Activated CD8-positive, alpha-beta memory T cell treated with anti-CD3 and anti-CD28 coated beads, Interleukin-2, amount 50 U/mL, for 1 hour (primary cell): ENCODE measurements around the gene KIAA1217.

ENCODE experiments used
- DNase-seq: peaks from one replicate; pipeline ENCODE4 v3.0.0-alpha.2; 2020; ENCODE audit errors: extremely low read depth

Gene KIAA1217

DNA sequence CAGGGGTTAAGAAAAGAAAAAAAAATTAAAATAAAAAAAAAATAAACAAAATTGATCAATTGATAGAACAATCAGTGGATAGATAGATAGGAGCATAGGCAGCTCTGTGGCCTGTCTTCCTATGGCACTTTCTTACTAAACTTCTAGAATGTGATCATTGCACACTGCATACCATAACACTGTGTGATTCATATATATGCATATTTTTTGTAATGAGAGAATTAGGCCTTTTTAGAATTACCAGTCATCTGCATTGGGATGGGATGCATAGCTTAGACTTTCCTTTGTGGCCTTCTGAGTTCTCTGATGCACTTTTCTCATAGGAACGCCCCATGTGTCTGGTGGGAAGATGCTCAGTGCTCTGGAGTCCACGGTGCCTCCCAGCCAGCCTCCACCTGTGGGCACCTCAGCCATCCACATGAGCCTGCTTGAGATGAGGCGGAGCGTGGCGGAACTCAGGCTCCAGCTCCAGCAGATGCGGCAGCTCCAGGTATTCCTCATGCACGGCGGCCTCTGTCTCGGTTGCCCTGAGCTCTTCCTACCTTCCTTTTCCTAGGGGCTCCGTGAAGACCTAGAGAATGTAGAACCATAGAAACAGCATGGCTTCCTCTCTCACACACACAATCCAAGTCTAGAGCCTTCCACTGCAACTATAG, 292.2 kb downstream of the KIAA1217 start:
- no peak for DNase-seq

DNA sequence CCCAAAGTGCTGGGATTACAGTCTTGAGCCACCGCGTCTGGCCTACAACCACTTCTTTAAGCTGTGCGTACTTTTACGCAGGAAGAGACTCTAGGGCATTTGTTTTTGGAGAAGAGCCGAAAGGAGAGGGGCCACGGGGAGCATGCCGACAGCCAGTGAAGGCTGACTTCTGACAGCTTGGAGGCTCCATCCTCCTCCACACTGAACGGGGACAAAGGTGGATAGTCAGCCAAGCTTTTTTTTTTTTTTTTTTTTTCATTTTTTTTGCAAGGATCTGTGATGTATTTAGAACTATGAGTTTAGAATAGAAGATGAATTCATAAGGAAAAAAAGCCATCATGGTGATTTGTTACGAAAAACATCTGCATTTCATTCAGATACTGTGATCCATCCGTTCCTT, 293.1 kb downstream of the KIAA1217 start:
- no peak for DNase-seq

DNA sequence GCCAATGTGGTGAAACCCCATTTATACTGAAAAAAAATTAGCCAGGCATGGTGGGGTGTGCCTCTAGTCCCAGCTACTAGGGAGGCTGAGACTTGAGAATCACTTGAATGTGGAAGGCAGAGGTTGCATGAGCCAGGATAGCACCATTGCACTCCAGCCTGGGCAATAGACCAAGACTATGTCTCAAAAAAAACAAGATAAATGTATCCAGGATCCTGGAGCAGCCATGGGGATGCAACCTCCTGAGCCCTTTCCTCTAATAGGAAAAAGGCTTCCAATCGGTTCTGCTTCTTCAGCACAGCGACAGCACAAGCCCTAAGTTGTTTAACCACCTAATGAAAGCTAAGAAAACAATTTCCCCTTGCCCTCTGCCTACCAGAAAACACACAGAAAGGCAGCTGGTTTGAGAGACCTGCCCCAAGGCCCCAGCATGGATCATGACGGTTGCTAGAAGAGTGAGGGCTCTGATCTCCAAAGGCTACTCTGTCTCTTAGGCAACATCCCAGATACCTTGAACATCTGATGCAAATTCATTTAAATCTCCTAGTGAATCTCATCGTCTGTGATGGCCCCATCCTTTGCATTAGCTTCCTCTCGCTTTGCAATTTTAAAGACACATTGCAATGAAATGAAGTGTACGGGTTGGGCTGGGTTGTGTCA, 294.0 kb downstream of the KIAA1217 start:
- no peak for DNase-seq

- DNase-seq: no peak
Measured at GRCh38 chr10:24503461-24504320, 294.8 kb downstream of the KIAA1217 start.

DNA sequence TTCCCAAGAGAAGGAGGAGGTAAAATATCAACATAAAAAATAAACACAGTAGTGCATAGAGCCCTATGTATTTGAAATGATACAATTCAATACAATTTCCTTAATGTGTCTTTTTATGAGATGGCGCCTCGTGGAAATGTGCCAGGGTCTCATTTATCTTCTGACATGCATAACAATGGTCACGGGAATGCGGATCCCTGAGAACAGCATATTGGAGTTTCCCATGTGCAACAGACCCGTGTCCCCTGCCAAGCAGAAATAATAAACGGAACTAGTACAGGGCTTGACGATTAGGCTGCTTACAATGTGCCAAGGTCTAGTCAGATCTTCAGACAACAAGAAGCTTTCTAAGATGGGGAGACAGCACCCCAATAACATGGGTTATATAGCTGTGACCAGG, 296.8 kb downstream of the KIAA1217 start:
- no peak for DNase-seq

- no peak for DNase-seq
Measured at GRCh38 chr10:24513155-24513554, 304.2 kb downstream of the KIAA1217 start.

GRCh38 chr10:24515481-24515880, 306.5 kb downstream of the KIAA1217 start:
- DNase-seq: no peak

DNA sequence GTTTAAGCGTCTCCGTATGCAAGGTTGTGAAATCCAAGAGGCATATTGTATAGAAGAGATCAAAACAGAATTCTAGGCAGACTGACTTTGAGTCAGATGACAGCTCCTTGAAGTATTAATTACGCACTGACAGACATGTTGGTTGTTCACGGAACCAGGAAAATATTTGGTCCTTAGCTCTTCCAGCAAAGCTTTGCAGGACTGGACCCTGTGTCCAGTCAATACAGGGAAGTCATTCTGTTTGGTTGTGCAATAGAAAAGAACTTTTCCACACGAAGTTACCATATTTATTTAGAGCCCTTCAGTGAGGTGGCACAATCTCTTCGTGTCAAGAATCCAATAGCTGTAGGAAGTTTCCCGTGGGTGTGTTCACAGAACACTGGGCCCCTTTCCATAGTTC, 309.5 kb downstream of the KIAA1217 start:
- DNase-seq: no peak

DNA sequence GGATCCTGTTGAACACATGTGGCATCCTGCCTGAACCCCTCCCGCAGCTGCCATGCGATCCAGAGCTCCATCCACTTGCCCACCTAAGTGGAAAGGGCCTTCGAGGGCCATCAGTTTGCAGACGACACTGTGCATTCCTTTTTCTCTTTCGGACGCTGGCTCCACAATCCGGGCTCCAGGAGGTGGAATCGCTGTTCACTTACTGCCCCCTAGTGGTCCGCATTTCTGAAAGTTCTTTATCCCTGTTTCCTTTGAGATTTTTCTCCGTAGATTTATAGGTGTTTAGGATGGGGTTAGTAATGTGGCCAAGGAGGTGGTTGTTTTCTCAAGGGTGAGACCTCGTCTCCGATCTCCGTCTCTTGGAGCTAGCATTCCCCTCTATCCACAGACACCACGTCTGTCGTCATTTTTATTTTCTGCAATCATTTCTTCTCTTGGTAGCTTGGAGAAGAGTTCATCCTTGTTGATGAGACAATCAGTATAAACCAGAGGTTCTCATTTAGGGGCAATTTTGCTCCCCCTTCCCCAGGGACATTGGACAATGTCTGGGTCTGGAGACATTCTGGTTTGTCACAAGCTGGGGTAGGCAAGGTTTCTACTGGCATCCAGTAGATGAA, 310.2 kb downstream of the KIAA1217 start:
- no peak for DNase-seq

- peak; percentile 5 for DNase-seq
Measured at GRCh38 chr10:24519950-24520349, 311.0 kb downstream of the KIAA1217 start.

DNA sequence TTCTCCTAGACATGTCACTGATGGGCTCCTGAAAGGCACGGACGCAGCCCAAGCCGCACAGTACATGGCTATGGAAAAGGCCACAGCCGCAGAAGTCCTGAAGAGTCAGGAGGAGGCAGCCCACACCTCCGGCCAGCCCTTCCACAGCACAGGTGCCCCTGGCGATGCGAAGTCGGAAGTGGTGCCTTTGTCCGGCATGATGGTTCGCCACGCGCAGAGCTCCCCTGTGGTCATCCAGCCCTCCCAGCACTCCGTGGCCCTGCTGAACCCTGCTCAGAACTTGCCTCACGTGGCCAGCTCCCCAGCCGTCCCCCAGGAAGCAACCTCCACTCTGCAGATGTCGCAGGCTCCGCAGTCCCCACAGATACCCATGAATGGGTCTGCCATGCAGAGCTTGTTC, 315.4 kb downstream of the KIAA1217 start:
- DNase-seq: no peak

GRCh38 chr10:24526085-24526649, 317.2 kb downstream of the KIAA1217 start:
- no peak for DNase-seq

GRCh38 chr10:24528946-24529345, 320.0 kb downstream of the KIAA1217 start:
- no peak for DNase-seq

GRCh38 chr10:24531439-24531838, 322.5 kb downstream of the KIAA1217 start:
- no peak for DNase-seq

GRCh38 chr10:24533981-24534380, 325.0 kb downstream of the KIAA1217 start:
- DNase-seq: no peak

DNA sequence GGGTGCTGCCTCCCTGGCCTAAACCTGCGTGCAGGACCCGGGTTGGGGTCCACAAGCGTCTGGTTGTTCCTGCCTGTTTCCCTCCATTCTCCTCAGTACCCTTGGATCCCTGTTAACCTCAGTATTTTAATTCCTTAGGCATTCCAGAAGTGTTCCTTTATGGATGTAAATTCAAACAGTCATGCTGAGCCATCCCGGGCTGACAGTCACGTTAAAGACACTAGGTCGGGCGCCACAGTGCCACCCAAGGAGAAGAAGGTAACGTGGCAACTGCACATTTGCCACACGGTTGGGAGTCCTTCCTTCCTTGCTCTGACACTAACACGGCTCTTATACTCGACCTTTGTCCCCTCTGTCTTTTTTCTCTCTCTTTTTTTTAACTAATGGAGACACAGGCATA, 327.7 kb downstream of the KIAA1217 start:
- DNase-seq: no peak

DNA sequence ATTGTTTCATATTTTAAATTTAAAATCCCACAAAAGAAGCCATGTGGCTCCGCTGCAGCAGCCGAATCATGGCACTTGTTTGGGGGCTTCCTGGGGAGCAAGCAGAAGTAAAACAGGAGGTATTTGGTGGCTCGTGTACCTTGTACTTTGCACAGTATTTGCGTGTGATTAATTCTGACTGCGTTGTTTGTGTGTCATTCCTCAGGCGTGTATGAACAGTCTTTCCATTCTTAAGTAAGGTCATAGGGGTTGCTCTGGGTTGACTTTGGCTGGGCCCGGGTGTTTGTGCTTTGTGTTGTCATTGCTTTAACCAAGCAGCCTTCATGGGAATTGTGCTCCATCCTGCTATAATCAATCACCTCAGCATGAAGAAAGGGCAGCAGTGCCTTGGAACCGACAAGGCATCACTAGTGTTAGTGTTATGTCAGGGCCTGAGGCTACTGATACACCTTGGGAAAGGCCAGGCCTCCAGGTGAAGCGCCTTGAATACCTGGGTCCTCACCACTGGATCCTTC, 332.4 kb downstream of the KIAA1217 start:
- no peak for DNase-seq

- DNase-seq: no peak
Measured at GRCh38 chr10:24542314-24543270, 333.7 kb downstream of the KIAA1217 start.

DNA sequence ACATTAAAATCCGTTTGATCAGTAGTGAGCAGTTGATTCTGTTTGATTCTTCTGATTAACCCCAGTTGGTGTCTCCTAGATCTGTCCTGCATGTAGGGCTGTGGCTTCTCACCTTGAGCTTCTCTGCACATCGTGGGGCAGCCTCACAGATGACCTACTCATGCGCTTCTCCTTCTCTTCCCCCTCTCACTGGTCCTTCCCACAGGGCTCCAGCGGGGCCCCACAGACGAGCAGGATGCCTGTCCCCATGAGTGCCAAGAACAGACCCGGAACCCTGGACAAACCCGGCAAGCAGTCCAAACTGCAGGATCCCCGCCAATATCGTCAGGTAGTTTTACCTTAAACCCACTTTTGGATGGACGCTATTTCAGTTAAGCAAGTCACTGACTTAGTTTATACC, 335.8 kb downstream of the KIAA1217 start:
- no peak for DNase-seq

DNA sequence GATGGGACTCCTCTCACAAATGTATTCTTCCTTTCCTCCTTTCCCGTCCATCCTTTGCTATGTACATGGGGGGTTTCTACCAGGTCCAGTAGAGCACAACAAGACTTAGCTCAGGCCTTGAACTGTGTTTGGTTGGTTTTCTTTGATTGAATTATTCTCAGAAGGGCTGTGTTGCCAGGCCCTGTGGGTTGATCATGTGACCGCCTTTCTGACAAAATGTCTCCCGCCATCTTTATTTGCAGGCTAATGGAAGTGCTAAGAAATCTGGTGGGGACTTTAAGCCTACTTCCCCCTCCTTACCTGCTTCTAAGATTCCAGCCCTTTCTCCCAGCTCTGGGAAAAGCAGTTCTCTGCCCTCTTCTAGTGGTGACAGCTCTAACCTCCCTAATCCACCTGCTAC, 336.6 kb downstream of the KIAA1217 start:
- DNase-seq: no peak

DNA sequence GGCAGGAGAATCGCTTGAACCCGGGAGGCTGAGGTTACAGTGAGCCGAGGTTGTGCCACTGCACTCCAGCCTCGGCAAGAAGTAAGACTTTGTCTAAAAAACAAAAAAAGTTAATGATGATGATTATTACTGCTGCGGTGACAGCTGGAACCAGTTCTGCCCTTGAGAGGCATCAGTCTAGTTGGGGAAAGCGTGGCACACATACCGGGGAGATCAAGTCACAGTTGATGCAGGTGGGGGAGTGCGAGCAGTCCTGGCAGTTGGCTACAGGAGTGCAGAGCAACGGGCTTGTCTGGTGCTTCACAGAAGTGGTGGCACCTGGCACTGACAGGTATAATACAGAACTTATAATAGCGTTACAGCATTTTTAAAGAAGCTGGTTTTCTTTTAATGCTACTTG, 341.7 kb downstream of the KIAA1217 start:
- DNase-seq: no peak
